ENCODE results near the gene ZNHIT6. TPM values are rescaled to one million over a fixed set of nuclear protein-coding genes. Genes with fewer than 3 reads are reported as not detected.
A peak's percentile ranks its signal among the peaks of the same experiment; 100 is the strongest.

Gene ZNHIT6
- total and polyA plus RNA-seq, 2 of the 8 experiments (the other 6 are each of a cell fraction or from before 2014, with no cell fraction given): 5.9 to 17.2 TPM

GRCh38 chr1:85616364-85616705, 91.9 kb downstream of the ZNHIT6 start:
- TF ChIP-seq POLR2A (IDR thresholded peaks at IDR 0.05; ENCODE audit: control extremely low read depth in 1 of 2, low read depth in 2 of 2, low read length in 2 of 2) (no peak), GTF2F1 (IDR thresholded peaks at IDR 0.05; ENCODE audit: borderline replicate concordance, low read depth, low read length) (no peak), POU5F1 (IDR thresholded peaks at IDR 0.05; ENCODE audit: low read depth, low read length) (no peak), RNF2 (IDR thresholded peaks at IDR 0.05; ENCODE audit: borderline replicate concordance, low read depth, low read length, missing control alignments, poor library complexity, severe bottlenecking) (no peak), ATF3 (IDR thresholded peaks at IDR 0.05; ENCODE audit: insufficient read depth, low read depth, low read length) (no peak), MAX (IDR thresholded peaks at IDR 0.05) (no peak), TBP (IDR thresholded peaks at IDR 0.05; ENCODE audit: low read depth, low read length) (no peak), CEBPB (IDR thresholded peaks at IDR 0.05; ENCODE audit: low read depth, low read length) (no peak)
- Histone ChIP-seq H3K27ac (ENCODE audit: low read depth, low read length) (no peak overlapping the region), H2AFZ (ENCODE audit: low read length) (no peak overlapping the region), H2BK12ac (ENCODE audit: low read depth, low read length) (no peak overlapping the region), H2BK120ac (replicated peaks; ENCODE audit: low read depth, low read length) (no peak overlapping the region), H2BK20ac (ENCODE audit: low read length) (no peak overlapping the region), H3K14ac (ENCODE audit: insufficient read length) (no peak overlapping the region), H3K56ac (replicated peaks; ENCODE audit: insufficient read length, low read depth, low read length) (no peak overlapping the region), H4K8ac (ENCODE audit: extremely low read depth, insufficient read depth, low read length) (peak overlapping the region; percentile 79), H3K9me3 (ENCODE audit: insufficient read depth in 2 of 2, low read depth in 1 of 2, low read length in 1 of 2) (peaks cover 6 to 7% of the 10 kb centered on the region in 2 experiments; a peak in 3 of 4 replicates), H3K18ac (ENCODE audit: extremely low read depth, low read length) (no peak overlapping the region), H3K9ac (replicated peaks in 1 of 4; ENCODE audit: extremely low read depth in 1 of 4, low read depth in 3 of 4, low read length in 3 of 4) (no peak overlapping the region), H3K23ac (ENCODE audit: insufficient read length) (no peak overlapping the region), H3K36me3 (ENCODE audit: control insufficient read depth in 2 of 4, insufficient read depth in 4 of 4, low read length in 3 of 4) (peaks cover 0 to 3% (median 0%) of the 10 kb centered on the region in 4 experiments; a peak in 1 of 8 replicates), H4K91ac (replicated peaks; ENCODE audit: insufficient read length, low read length) (no peak overlapping the region), H3K23me2 (ENCODE audit: low read depth, low read length) (no peaks in the 10 kb centered on the region; the same call in 1 of the 2 replicates), H2AK5ac (ENCODE audit: low read depth, low read length) (no peak overlapping the region), H2BK15ac (ENCODE audit: low read length) (no peak overlapping the region), H3K27me3 (replicated peaks in 1 of 4; ENCODE audit: control insufficient read depth in 3 of 4, extremely low read depth in 1 of 4, insufficient read depth in 3 of 4, low read length in 3 of 4) (no peaks in the 10 kb centered on the region), H3K4ac (replicated peaks; ENCODE audit: insufficient read length, low read depth, low read length) (no peak overlapping the region), H3K79me2 (ENCODE audit: control insufficient read depth in 1 of 2, insufficient read depth in 2 of 2, low read length in 2 of 2) (no peaks in the 10 kb centered on the region), H3K4me3 (ENCODE audit: extremely low read depth in 1 of 4, insufficient read depth in 2 of 4, low read depth in 3 of 4, low read length in 4 of 4) (no peak overlapping the region), H2BK5ac (ENCODE audit: low read depth, low read length) (no peak overlapping the region), H4K20me1 (replicated peaks in 1 of 2; ENCODE audit: control insufficient read depth in 1 of 2, insufficient read depth in 2 of 2, low read length in 2 of 2) (no peaks in the 10 kb centered on the region), H3K79me1 (ENCODE audit: low read depth, low read length) (no peaks in the 10 kb centered on the region), H3K4me1 (replicated peaks in 1 of 4; ENCODE audit: control insufficient read depth in 3 of 4, insufficient read depth in 4 of 4, low read length in 3 of 4) (peaks cover 0 to 8% (median 3%) of the 10 kb centered on the region in 4 experiments; a peak in 3 of 7 replicates), H4K5ac (ENCODE audit: insufficient read length, low read depth, low read length) (no peak overlapping the region), H3K4me2 (ENCODE audit: insufficient read depth in 1 of 2, low read depth in 2 of 2, low read length in 2 of 2) (no peak overlapping the region)
- FAIRE-seq (no peak), DNase-seq (ENCODE audit: low read depth in 1 of 2, low spot score in 2 of 2) (no peak)
- ChIA-PET CTCF (ENCODE audit: partially characterized antibody) (interaction anchor here (1.6 to 2.0 kb wide), 2 partner anchors 9 to 13 kb away, joined by 4 to 7 read pairs; no protein-coding TSS in a partner anchor), POLR2A (ENCODE audit: partially characterized antibody) (interaction anchor here (0.9 kb wide), 1 partner anchor 32 kb away, joined by 4 read pairs; no protein-coding TSS in a partner anchor)
- WGBS, 2 experiments (ENCODE audit: extremely low coverage in 1 of 2, insufficient coverage in 1 of 2, insufficient read length in 1 of 2, insufficient replicate concordance in 2 of 2, low coverage in 1 of 2, low lambda C conversion rate in 2 of 2, missing lambda C conversion rate in 1 of 2): 96% methylated on average over 11 of the region's 11 CpGs; no CpG with 5 or more reads in 1 of the 2 experiments
